Esophagus muscularis mucosa (tissue), 3 donors: Measurements from ENCODE around the gene RND1.

Source experiments
- CTCF ChIP-seq, 3 experiments: fragments of 200-600 bp in 2 of 3; fragments of 450-650 bp in 1 of 3; sonication (generic) in 2 of 3; IDR thresholded peaks; one replicate each; pipeline ENCODE4 v1.5.1; 2017 to 2019; ENCODE audit warnings: antibody characterized with exemption in 3 of 3, mild to moderate bottlenecking in 2 of 3, moderate library complexity in 1 of 3
- POLR2AphosphoS5 ChIP-seq, 2 donors: sonication (generic); formaldehyde crosslinking; IDR thresholded peaks; one replicate each; pipeline ENCODE4 v1.6.1; 2017; ENCODE audit warnings: antibody characterized with exemption in 2 of 2

DNA sequence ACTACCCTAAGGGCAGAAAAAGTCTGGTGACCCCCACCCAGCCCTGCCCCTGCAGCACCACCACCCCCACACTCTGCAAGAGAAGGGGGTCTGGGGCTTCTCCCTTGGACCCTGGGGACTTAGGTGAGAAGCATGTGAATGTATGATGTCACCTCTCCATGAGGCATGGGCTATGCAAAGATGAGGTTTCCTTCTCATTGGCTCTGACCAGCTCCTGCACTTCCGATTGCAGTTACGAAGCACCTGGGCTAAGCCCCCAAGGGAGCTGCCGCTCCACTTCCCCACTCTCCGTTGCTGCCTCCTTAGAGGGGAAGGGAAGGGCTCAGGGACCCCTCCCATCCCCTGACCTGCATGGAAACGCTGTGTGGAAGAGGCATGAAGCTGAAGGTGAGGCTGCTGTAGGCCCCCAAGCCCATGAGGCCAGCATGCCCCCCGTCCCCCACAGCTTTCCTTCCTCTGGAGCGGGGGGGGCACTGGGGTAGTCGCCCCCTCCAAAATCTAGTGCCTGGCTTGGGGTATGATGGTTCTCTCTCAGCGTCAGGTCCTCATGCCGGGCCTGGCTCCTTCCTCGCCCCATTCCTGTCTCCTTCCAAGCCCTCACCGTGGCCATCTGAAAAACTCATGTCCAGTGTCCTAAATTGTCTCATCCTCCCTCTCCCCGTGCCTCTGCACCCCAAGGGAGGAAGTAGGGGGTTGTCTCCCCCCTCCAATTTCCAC, 8.2 kb downstream of the RND1 start:
- TF ChIP-seq CTCF (IDR thresholded peaks at IDR 0.05) (no peak), POLR2AphosphoS5 (IDR thresholded peaks at IDR 0.05) (no peak)
